Panc1 (cell line): ENCODE results near the gene EP300. TPM values are rescaled to one million over a fixed set of nuclear protein-coding genes. Genes with fewer than 3 reads are reported as not detected.

Experiments used
- ATAC-seq: fragments of 200-7000 bp; cut with Tn5 transposase; 2 replicates; pipeline ENCODE4 v1.9.1; 2020; ENCODE audit warnings: mild to moderate bottlenecking, moderate library complexity
- BruUV-seq: library from RNA; stranded (reverse); fragments of 400-500 nt; replicated peaks from 2 replicates; lab custom pipeline; 2021; lab: Mats Ljungman, UMichigan
- CTCF ChIA-PET: fragments of 300-600 bp; sonication (Branson Sonifier 250); formaldehyde crosslinking; loops from one replicate; lab custom pipeline; 2022; ENCODE audit warnings: antibody characterized with exemption; lab: Charles Lee
- POLR2A ChIA-PET: fragments of 300-600 bp; sonication (Branson Sonifier 250); formaldehyde crosslinking; loops from one replicate; lab custom pipeline; 2022; ENCODE audit warnings: antibody characterized with exemption; lab: Charles Lee
- DNase-seq: peaks from one replicate; pipeline ENCODE4 v3.0.0-alpha.2; 2010; ENCODE audit warnings: low read depth, low spot score
- H3K27ac ChIP-seq: 2 replicates; pipeline ENCODE4 v1.5.1; 2011; ENCODE audit warnings: mild to moderate bottlenecking, low read length, inconsistent platforms
- H3K27me3 ChIP-seq: fragments of 200-500 bp; sonication (Bioruptor generic); 2 replicates; pipeline ENCODE4 v1.6.0; 2014; ENCODE audit warnings: low read length, inconsistent platforms; ENCODE audit not compliant: control insufficient read depth, insufficient read depth
- H3K36me3 ChIP-seq: fragments of 200-500 bp; sonication (Bioruptor generic); 2 replicates; pipeline ENCODE4 v1.5.1; 2014; ENCODE audit warnings: inconsistent platforms, mild to moderate bottlenecking, low read length, moderate library complexity; ENCODE audit not compliant: control insufficient read depth, insufficient read depth
- H3K4me1 ChIP-seq: 2 replicates; pipeline ENCODE4 v1.5.1; 2011; ENCODE audit warnings: inconsistent platforms, mild to moderate bottlenecking, low read length, moderate library complexity; ENCODE audit not compliant: control insufficient read depth, insufficient read depth
- H3K4me3 ChIP-seq, 2 experiments: 2 replicates each; pipeline ENCODE4 v1.5.1; 2011 to 2012; ENCODE audit warnings: low read depth in 2 of 2, low read length in 2 of 2, mild to moderate bottlenecking in 2 of 2, inconsistent platforms in 1 of 2, moderate library complexity in 1 of 2
- H3K9me3 ChIP-seq: fragments of 200-500 bp; sonication (Bioruptor generic); 2 replicates; pipeline ENCODE4 v1.5.1; 2014; ENCODE audit warnings: low read depth, mild to moderate bottlenecking, inconsistent platforms, low read length, moderate library complexity; ENCODE audit not compliant: control insufficient read depth, insufficient read depth
- CTCF ChIP-seq: fragments of 450-650 bp; IDR thresholded peaks from 2 replicates; pipeline ENCODE4 v1.5.1; 2017; ENCODE audit warnings: mild to moderate bottlenecking
- POLR2AphosphoS5 ChIP-seq: IDR thresholded peaks from 2 replicates; pipeline ENCODE4 v1.6.1; 2012; ENCODE audit warnings: mild to moderate bottlenecking, low read depth, low read length, moderate library complexity
- REST ChIP-seq, 2 experiments: IDR thresholded peaks; 2 replicates each; pipeline ENCODE4 v1.6.1; 2011 to 2012; ENCODE audit warnings: low read depth in 2 of 2, control low read depth in 1 of 2, low read length in 1 of 2, mild to moderate bottlenecking in 1 of 2, moderate library complexity in 1 of 2; ENCODE audit not compliant: insufficient read depth in 1 of 2
- SIN3A ChIP-seq: IDR thresholded peaks from 2 replicates; pipeline ENCODE4 v1.6.1; 2012; ENCODE audit warnings: low read depth, mild to moderate bottlenecking, low read length, moderate library complexity, borderline replicate concordance; ENCODE audit not compliant: insufficient read depth
- TCF7L2 ChIP-seq: IDR thresholded peaks from 2 replicates; pipeline ENCODE4 v1.6.1; 2011; ENCODE audit warnings: mild to moderate bottlenecking, low read depth, low read length, inconsistent platforms
- in situ Hi-C: cut with HindIII; loops from 2 replicates; pipeline ENCODE4 v1.10.0; 2016; ENCODE audit warnings: low sequenced_read_pairs, low pct_unique_long_range_greater_than_20kb
- intact Hi-C: fragments of 100-400 bp; cut with micrococcal nuclease; formaldehyde crosslinking; loops from one replicate; pipeline ENCODE4 v1.10.0; 2022; ENCODE audit not compliant: unreplicated experiment
- total RNA-seq: library from RNA; stranded (reverse); gene quantifications from one replicate; pipeline ENCODE4 v1.2.1, GENCODE V29; 2021; ENCODE audit not compliant: unreplicated experiment

The EP300 gene
- total RNA-seq, 1 experiment from 2014 or later: 46.8 TPM

- intact Hi-C loops (loop anchor here (10.0 kb wide), 1 partner anchor 139 kb away; the partner anchor contains the start of gene RBX1), in situ Hi-C loops (no loop called here)
- ChIA-PET CTCF (no interaction called here), POLR2A (interaction anchor here (0.6 kb wide), 1 partner anchor 143 kb away, joined by 9 read pairs; the partner anchor contains the start of gene RBX1)
- H3K9me3 ChIP-seq: no peaks in the 10 kb centered on the region
- H3K27ac ChIP-seq: peak overlapping the region; percentile 95
- TF ChIP-seq POLR2AphosphoS5 (no peak), SIN3A (no peak), CTCF (no peak), TCF7L2 (no peak), REST (IDR thresholded peaks at IDR 0.05; ENCODE audit: insufficient read depth in 1 of 2, low read depth in 2 of 2, low read length in 1 of 2) (no peak)
- peaks cover 19% of the 10 kb centered on the region for H3K4me1 ChIP-seq
- H3K27me3 ChIP-seq: no peaks in the 10 kb centered on the region
- H3K36me3 ChIP-seq: peaks cover 7% of the 10 kb centered on the region
- no peak for DNase-seq
- H3K4me3 ChIP-seq: peak overlapping the region; percentile 78 to 85
- no peak for ATAC-seq
- TSS peak; percentile 66 for BruUV-seq
Observed at GRCh38 chr22:41094041-41094593, 1.7 kb downstream of the EP300 start.

GRCh38 chr22:41096391-41096790 lies 4.0 kb downstream of the EP300 start:
- DNase-seq (no peak), ATAC-seq (no peak)
- Histone ChIP-seq H3K36me3 (peaks cover 7% of the 10 kb centered on the region), H3K4me1 (peaks cover 15% of the 10 kb centered on the region), H3K27ac (no peak overlapping the region), H3K4me3 (no peak overlapping the region), H3K9me3 (no peaks in the 10 kb centered on the region), H3K27me3 (no peaks in the 10 kb centered on the region)
- in situ Hi-C loops (no loop called here), intact Hi-C loops (loop anchor here (10.0 kb wide), 1 partner anchor 142 kb away; the partner anchor contains the start of gene RBX1)
- POLR2A ChIA-PET: interaction anchor here (0.7 kb wide), 1 partner anchor 136 kb away, joined by 9 read pairs; no protein-coding TSS in a partner anchor
- CTCF ChIA-PET: no interaction called here
- TF ChIP-seq REST (IDR thresholded peaks at IDR 0.05; ENCODE audit: insufficient read depth in 1 of 2, low read depth in 2 of 2, low read length in 1 of 2): no peak
- no peak for TF ChIP-seq POLR2AphosphoS5
- TF ChIP-seq CTCF: no peak
- TF ChIP-seq TCF7L2: no peak
- no peak for TF ChIP-seq SIN3A
- no TSS peak for BruUV-seq
